ENCODE measurements around the gene OIP5. TPM values are rescaled to one million over a fixed set of nuclear protein-coding genes. Genes with fewer than 3 reads are reported as not detected.

OIP5 gene
- total and polyA plus RNA-seq, 7 donors, result 0.31 to 5.4 (median 1.8) TPM

GRCh38 chr15:41281236-41281635 lies 51.2 kb downstream of the OIP5 start:
- intact Hi-C loops (cut with DNase I), result loop anchor here in 1 of 2 donors (5.0 kb wide), 1 partner anchor 49 kb away; the partner anchor contains the start of genes CHP1 and EXD1

GRCh38 chr15:41279535-41280283 lies 52.7 kb downstream of the OIP5 start:
- H3K4me3 ChIP-seq, result no peak overlapping the region
- H3K27me3 ChIP-seq (ENCODE audit: insufficient read depth in 3 of 3, low read length in 2 of 3), result no peaks in the 10 kb centered on the region
- no peak overlapping the region for H3K27ac ChIP-seq
- DNase-seq (no peak), ATAC-seq (no peak)
- intact Hi-C loops (cut with DNase I), result loop anchor here in 1 of 2 donors (5.0 kb wide), 1 partner anchor 47 kb away; the partner anchor contains the start of genes CHP1 and EXD1
- peaks cover 5% of the 10 kb centered on the region for H3K4me1 ChIP-seq
- WGBS, 3 donors, result 85 to 88% (median 88%) methylated on average over 1 of the region's 1 CpG
- peaks cover 3 to 64% of the 10 kb centered on the region in 2 donors for H3K36me3 ChIP-seq (ENCODE audit: insufficient read depth in 1 of 2, low read depth in 1 of 2)
- H3K9me3 ChIP-seq, result no peaks in the 10 kb centered on the region
- no peak for TF ChIP-seq CTCF (IDR thresholded peaks at IDR 0.05)

More at GRCh38 chr15:41281236-41281635, 51.2 kb downstream of the OIP5 start:
- Histone ChIP-seq H3K4me1 (peaks cover 17% of the 10 kb centered on the region), H3K4me3 (no peak overlapping the region), H3K27ac (no peak overlapping the region), H3K36me3 (ENCODE audit: insufficient read depth in 1 of 2, low read depth in 1 of 2) (peaks cover 0 to 61% of the 10 kb centered on the region in 2 donors), H3K27me3 (ENCODE audit: insufficient read depth in 3 of 3, low read length in 2 of 3) (no peaks in the 10 kb centered on the region), H3K9me3 (no peaks in the 10 kb centered on the region)
- WGBS, 3 donors, result 70 to 86% (median 79%) methylated on average over 1 of the region's 1 CpG
- DNase-seq (no peak), ATAC-seq (no peak)
- no peak for TF ChIP-seq CTCF (IDR thresholded peaks at IDR 0.05)

- no peak for TF ChIP-seq CTCF (IDR thresholded peaks at IDR 0.05)
- Histone ChIP-seq H3K4me3 (no peak overlapping the region), H3K27me3 (ENCODE audit: insufficient read depth in 3 of 3, low read length in 2 of 3) (no peaks in the 10 kb centered on the region), H3K27ac (no peak overlapping the region), H3K9me3 (no peaks in the 10 kb centered on the region), H3K36me3 (ENCODE audit: insufficient read depth in 1 of 2, low read depth in 1 of 2) (peaks cover 3 to 78% of the 10 kb centered on the region in 2 donors), H3K4me1 (peaks cover 4% of the 10 kb centered on the region)
- 83 to 100% (median 98%) methylated on average over 2 to 3 of the region's 3 CpGs for WGBS, 3 donors
- ATAC-seq, result no peak
- intact Hi-C loops (cut with DNase I), result no loop called here
- no peak for DNase-seq
Observed at GRCh38 chr15:41278319-41278718, 54.1 kb downstream of the OIP5 start.

- no peak overlapping the region for H3K4me3 ChIP-seq
- intact Hi-C loops (cut with DNase I), result no loop called here
- no peak for ATAC-seq
Observed at GRCh38 chr15:41276831-41277230, 55.6 kb downstream of the OIP5 start.

More at GRCh38 chr15:41276831-41277230, 55.6 kb downstream of the OIP5 start:
- H3K27me3 ChIP-seq (ENCODE audit: insufficient read depth in 3 of 3, low read length in 2 of 3), result no peaks in the 10 kb centered on the region
- H3K9me3 ChIP-seq, result no peaks in the 10 kb centered on the region
- peaks cover 3 to 93% of the 10 kb centered on the region in 2 donors for H3K36me3 ChIP-seq (ENCODE audit: insufficient read depth in 1 of 2, low read depth in 1 of 2)
- no peak overlapping the region for H3K27ac ChIP-seq
- no peak for TF ChIP-seq CTCF (IDR thresholded peaks at IDR 0.05)
- no peak for DNase-seq
- H3K4me1 ChIP-seq, result no peaks in the 10 kb centered on the region

All from psoas muscle (tissue), 8 donors.